ENCODE data around the gene NPR2.
A peak's percentile ranks its signal among the peaks of the same experiment; 100 is the strongest.

The NPR2 gene

GRCh38 chr9:35801328-35802128, 10.1 kb downstream of the NPR2 start:
- no peak for DNase-seq

- no peak for DNase-seq
Observed at GRCh38 chr9:35806101-35806500, 14.7 kb downstream of the NPR2 start.

- no peak for DNase-seq
Observed at GRCh38 chr9:35808433-35808832, 17.0 kb downstream of the NPR2 start.

- no peak for DNase-seq
Observed at GRCh38 chr9:35810122-35810521, 18.7 kb downstream of the NPR2 start.

- no peak for DNase-seq
Observed at GRCh38 chr9:35811381-35812024, 20.1 kb downstream of the NPR2 start.

GRCh38 chr9:35812025-35812602, 20.7 kb downstream of the NPR2 start, which contains the start of gene SPAG8:
Gene SPAG8 (minus strand): TSS chr9:35812262. CDS start chr9:35812147, 115 bp downstream.
- peak; percentile 98 for DNase-seq

GRCh38 chr9:35813434-35814105, 22.2 kb downstream of the NPR2 start:
- DNase-seq: no peak

- DNase-seq: peak; percentile 64
Observed at GRCh38 chr9:35814106-35814840, 22.9 kb downstream of the NPR2 start.

- DNase-seq: peak; percentile 98
Observed at GRCh38 chr9:35814841-35815543, 23.6 kb downstream of the NPR2 start, which contains the start of gene HINT2. Gene HINT2 (minus strand): TSS chr9:35815042. CDS start chr9:35814979, 63 bp downstream.

GRCh38 chr9:35816708-35817107, 25.3 kb downstream of the NPR2 start:
- no peak for DNase-seq

- no peak for DNase-seq
Observed at GRCh38 chr9:35818341-35818740, 26.9 kb downstream of the NPR2 start.

GRCh38 chr9:35820076-35820475, 28.7 kb downstream of the NPR2 start:
- DNase-seq: no peak

- no peak for DNase-seq
Observed at GRCh38 chr9:35822926-35823325, 31.5 kb downstream of the NPR2 start.

- peak; percentile 64 for DNase-seq
Observed at GRCh38 chr9:35826071-35826701, 34.8 kb downstream of the NPR2 start.

GRCh38 chr9:35827486-35827885, 36.1 kb downstream of the NPR2 start:
- no peak for DNase-seq

- DNase-seq: peak; percentile 27
Observed at GRCh38 chr9:35828716-35829083, 37.3 kb downstream of the NPR2 start, which contains the start of gene FAM221B. Gene FAM221B (minus strand): TSS chr9:35828732. CDS start chr9:35826161, 2,571 bp downstream.

GRCh38 chr9:35829084-35829763, 37.8 kb downstream of the NPR2 start, which contains the start of gene TMEM8B:
Gene TMEM8B (plus strand): TSS chr9:35829228. CDS start chr9:35829448, 220 bp downstream.
- DNase-seq: peak; percentile 92

- DNase-seq: no peak
Observed at GRCh38 chr9:35829764-35830096, 38.3 kb downstream of the NPR2 start.

GRCh38 chr9:35831040-35831439, 39.6 kb downstream of the NPR2 start:
- DNase-seq: no peak

- DNase-seq: no peak
Observed at GRCh38 chr9:35832814-35833213, 41.4 kb downstream of the NPR2 start.

All from activated CD4-positive, alpha-beta T cell treated with anti-CD3 and anti-CD28 coated beads, Interleukin-10, Interleukin-2, amounts not matched to agents 100 ng/mL and 50 ng/mL, durations not matched to agents 16 hours and 8 hours (primary cell).